Measurements from ENCODE around the gene ASB6. TPM values are rescaled to one million over a fixed set of nuclear protein-coding genes. Genes with fewer than 3 reads are reported as not detected.

Gene ASB6
- total RNA-seq, 1 experiment from 2014 or later = 21.0 TPM

DNA sequence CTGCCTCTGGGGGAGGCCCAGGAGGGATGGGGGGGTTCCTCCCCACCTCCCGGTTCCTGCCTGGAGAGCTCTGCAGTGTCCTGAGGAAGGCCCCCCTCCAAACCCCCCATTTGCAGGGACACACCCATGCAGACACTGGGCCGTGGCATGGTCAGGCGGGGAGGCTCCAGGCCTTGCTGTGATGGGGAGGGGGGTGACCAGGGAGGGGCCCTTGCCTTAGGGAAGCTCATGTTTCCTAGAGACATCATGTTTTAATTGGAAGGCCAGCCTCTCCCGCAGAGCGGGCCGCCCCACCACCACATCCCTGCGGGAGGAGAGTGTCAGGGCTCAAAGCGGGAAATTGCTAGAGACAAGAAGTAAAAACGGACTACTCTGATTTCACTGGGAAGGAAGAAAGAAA lies 35.5 kb upstream of the ASB6 start:
- H3K4me3 Mint-ChIP-seq = peak overlapping the region in 1 of 2 experiments; percentile 58; a peak in 1 of 5 replicates
- WGBS (ENCODE audit: extremely low coverage, insufficient read length, low lambda C conversion rate) = no CpG with 5 or more reads among the region's 9 CpGs

More for the DNA sequence above, 35.5 kb upstream of the ASB6 start:
- no peak overlapping the region for H3K23ac ChIP-seq (ENCODE audit: insufficient read length, low read depth, low read length)
- H3K4ac ChIP-seq (ENCODE audit: low read depth, low read length) = no peak overlapping the region
- H3K4me1 ChIP-seq (ENCODE audit: insufficient read depth, low read length) = no peaks in the 10 kb centered on the region
- no peaks in the 10 kb centered on the region for H3K27me3 ChIP-seq (ENCODE audit: insufficient read depth, low read length)
- no peak overlapping the region for H2BK20ac ChIP-seq (ENCODE audit: low read depth, low read length, poor library complexity, severe bottlenecking)
- peaks cover 8% of the 10 kb centered on the region for H3K27me3 Mint-ChIP-seq (ENCODE audit: low read depth)
- no peak overlapping the region for H3K9ac ChIP-seq (ENCODE audit: extremely low read depth, insufficient read length, low read length)
- H4K91ac ChIP-seq (ENCODE audit: insufficient read length, low read depth, low read length) = no peak overlapping the region
- H2AK5ac ChIP-seq (ENCODE audit: insufficient read length, low read length) = no peak overlapping the region
- no peak overlapping the region for H4K8ac ChIP-seq (replicated peaks; ENCODE audit: insufficient read length, low read depth, low read length)
- H2BK12ac ChIP-seq (ENCODE audit: insufficient read length, low read depth, low read length) = no peak overlapping the region
- no peaks in the 10 kb centered on the region for H3K9me3 Mint-ChIP-seq
- H3K36me3 Mint-ChIP-seq (ENCODE audit: insufficient read depth in 1 of 3, low read depth in 3 of 3) = no peaks in the 10 kb centered on the region
- no peaks in the 10 kb centered on the region for H3K79me1 ChIP-seq (ENCODE audit: insufficient read depth, low read depth, low read length, poor library complexity, severe bottlenecking)
- DNase-seq = no peak
- H3K14ac ChIP-seq (ENCODE audit: insufficient read depth, low read length) = no peak overlapping the region
- H4K20me1 ChIP-seq (ENCODE audit: control insufficient read depth, insufficient read depth, insufficient read length) = no peaks in the 10 kb centered on the region
- H4K5ac ChIP-seq (ENCODE audit: insufficient read length, low read depth, low read length) = no peak overlapping the region
- H3K27ac ChIP-seq (ENCODE audit: insufficient read length, low read depth, low read length) = no peak overlapping the region
- H2BK5ac ChIP-seq (ENCODE audit: insufficient read length, low read length) = no peak overlapping the region
- TF ChIP-seq, protein P1, sequence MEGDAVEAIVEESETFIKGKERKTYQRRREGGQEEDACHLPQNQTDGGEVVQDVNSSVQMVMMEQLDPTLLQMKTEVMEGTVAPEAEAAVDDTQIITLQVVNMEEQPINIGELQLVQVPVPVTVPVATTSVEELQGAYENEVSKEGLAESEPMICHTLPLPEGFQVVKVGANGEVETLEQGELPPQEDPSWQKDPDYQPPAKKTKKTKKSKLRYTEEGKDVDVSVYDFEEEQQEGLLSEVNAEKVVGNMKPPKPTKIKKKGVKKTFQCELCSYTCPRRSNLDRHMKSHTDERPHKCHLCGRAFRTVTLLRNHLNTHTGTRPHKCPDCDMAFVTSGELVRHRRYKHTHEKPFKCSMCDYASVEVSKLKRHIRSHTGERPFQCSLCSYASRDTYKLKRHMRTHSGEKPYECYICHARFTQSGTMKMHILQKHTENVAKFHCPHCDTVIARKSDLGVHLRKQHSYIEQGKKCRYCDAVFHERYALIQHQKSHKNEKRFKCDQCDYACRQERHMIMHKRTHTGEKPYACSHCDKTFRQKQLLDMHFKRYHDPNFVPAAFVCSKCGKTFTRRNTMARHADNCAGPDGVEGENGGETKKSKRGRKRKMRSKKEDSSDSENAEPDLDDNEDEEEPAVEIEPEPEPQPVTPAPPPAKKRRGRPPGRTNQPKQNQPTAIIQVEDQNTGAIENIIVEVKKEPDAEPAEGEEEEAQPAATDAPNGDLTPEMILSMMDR (conservative IDR thresholded peaks at IDR 0.05) = no peak
- no peak overlapping the region for H3K18ac ChIP-seq (ENCODE audit: insufficient read length, low read depth, low read length)
- no peaks in the 10 kb centered on the region for H3K9me3 ChIP-seq (ENCODE audit: control insufficient read depth, low read depth, low read length)
- H3K79me2 ChIP-seq (ENCODE audit: insufficient read depth, low read length) = no peaks in the 10 kb centered on the region
- H3K4me2 ChIP-seq (ENCODE audit: insufficient read depth, insufficient read length, low read length) = no peak overlapping the region
- no peaks in the 10 kb centered on the region for H3K23me2 ChIP-seq (ENCODE audit: insufficient read length, low read depth, low read length, poor library complexity, severe bottlenecking)
- H2BK120ac ChIP-seq (ENCODE audit: low read depth, low read length, poor library complexity, severe bottlenecking) = no peak overlapping the region
- H2BK15ac ChIP-seq (ENCODE audit: low read depth, low read length) = no peak overlapping the region
- H3K56ac ChIP-seq (ENCODE audit: insufficient read length, low read depth, low read length) = no peak overlapping the region
- peaks cover 7 to 24% of the 10 kb centered on the region in 2 experiments for H3K4me1 Mint-ChIP-seq
- no peak overlapping the region for H3T11ph ChIP-seq (ENCODE audit: low read length)
- no peak overlapping the region for H2AFZ ChIP-seq (ENCODE audit: low read length)
- peak overlapping the region in 1 of 3 experiments; percentile 57; a peak in 1 of 7 replicates for H3K27ac Mint-ChIP-seq

All from H9 (cell line).